NT2/D1 (cell line): ENCODE results near the gene ATP6AP1.

ENCODE experiments used
- YY1 ChIP-seq: IDR thresholded peaks from 2 replicates; pipeline ENCODE4 v1.6.1; 2011; ENCODE audit not compliant: insufficient read length, insufficient read depth
- ZNF274 ChIP-seq: IDR thresholded peaks from 2 replicates; pipeline ENCODE4 v1.6.1; 2011; ENCODE audit warnings: mild to moderate bottlenecking, low read depth, low read length

DNA sequence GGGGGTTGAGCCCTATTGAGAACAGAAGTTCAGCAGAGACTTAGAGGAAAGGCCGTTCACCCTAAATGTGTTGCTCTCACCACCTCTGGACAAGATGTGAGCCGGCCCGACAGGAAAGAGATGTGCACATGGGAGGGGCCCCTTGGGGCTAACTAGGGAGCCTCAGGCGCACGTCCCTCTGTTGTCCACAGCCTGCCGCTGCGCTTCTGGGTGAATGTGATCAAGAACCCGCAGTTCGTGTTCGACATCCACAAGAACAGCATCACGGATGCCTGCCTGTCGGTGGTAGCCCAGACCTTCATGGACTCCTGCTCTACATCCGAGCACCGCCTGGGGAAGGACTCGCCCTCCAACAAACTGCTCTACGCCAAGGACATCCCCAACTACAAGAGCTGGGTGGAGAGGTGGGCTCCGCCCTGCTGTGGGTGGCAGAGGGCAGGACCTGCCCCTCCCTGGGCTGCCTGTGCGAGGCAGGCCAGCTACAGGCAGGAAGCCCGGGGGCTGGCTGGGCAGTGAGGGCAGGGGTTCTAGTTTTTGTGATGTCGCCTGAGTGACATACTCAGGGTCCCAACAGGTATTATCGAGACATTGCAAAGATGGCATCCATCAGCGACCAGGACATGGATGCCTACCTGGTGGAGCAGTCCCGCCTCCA lies 42.6 kb downstream of the ATP6AP1 start:
- TF ChIP-seq ZNF274: no peak
- TF ChIP-seq YY1: no peak
